ENCODE data around the gene MTMR6.

The MTMR6 gene

DNA sequence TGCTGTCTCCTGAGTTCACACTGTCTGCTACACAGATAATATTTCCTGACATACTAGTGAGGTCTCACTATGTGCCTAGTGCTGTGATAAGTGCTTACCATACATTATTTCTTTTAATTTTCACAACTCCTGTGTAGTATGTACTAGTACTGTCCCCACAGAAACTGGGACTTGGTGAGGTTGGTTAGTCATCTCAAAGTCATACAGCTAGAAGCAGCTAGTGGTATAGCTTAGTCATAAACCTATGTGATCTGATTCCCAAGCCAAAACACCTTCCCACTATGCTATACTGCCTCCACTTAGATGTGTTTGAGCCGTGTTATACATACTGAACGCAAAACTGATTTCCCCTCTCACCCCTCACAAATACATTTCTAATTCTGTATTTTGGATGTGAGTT, 10.5 kb downstream of the MTMR6 start:
- no peak for DNase-seq

GRCh38 chr13:25268561-25268960, 18.7 kb downstream of the MTMR6 start:
- DNase-seq, result no peak

GRCh38 chr13:25267715-25268114, 19.6 kb downstream of the MTMR6 start:
- DNase-seq, result peak; percentile 30

GRCh38 chr13:25266706-25267105, 20.6 kb downstream of the MTMR6 start:
- no peak for DNase-seq

DNA sequence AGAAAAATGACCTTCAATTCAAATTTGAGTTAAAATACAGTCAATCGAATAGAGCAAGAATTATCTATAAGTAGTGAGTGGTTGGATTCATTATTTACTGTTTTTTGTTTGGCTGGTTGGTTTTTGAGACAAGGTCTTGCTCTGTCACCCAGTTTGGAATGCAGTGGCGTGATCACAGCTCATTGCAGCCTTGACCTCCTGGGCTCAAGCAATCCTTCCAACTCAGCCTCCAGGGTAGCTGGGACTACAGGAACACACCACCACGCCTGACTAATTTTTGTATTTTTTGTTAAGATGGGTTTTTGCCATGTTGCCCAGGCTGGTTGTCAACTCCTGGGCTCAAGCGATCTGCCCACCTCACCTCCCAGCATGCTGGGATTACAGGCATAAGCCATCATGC, 25.0 kb downstream of the MTMR6 start:
- DNase-seq, result no peak

DNA sequence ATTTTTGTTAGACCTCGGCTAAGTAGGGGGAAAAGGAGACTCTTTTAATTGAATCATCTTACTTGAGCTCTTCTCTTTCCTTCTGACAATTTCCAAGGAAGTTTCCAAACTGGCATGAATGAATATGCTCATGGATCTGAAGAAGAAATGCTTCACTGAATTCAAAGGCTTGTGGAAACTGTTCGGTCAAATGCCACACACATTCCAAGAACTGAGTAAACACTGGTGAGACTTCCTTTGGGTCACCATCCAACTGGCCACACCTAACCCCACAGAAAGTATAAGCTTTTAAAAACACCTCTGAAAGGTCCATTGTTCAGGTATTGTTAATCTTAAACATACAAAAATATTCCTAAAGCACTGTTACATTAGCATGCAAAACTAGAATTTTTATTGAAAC, 33.6 kb downstream of the MTMR6 start:
- no peak for DNase-seq

- DNase-seq, result no peak
Measured at GRCh38 chr13:25252752-25253151, 34.5 kb downstream of the MTMR6 start.

GRCh38 chr13:25252225-25252624, 35.1 kb downstream of the MTMR6 start:
- no peak for DNase-seq

DNA sequence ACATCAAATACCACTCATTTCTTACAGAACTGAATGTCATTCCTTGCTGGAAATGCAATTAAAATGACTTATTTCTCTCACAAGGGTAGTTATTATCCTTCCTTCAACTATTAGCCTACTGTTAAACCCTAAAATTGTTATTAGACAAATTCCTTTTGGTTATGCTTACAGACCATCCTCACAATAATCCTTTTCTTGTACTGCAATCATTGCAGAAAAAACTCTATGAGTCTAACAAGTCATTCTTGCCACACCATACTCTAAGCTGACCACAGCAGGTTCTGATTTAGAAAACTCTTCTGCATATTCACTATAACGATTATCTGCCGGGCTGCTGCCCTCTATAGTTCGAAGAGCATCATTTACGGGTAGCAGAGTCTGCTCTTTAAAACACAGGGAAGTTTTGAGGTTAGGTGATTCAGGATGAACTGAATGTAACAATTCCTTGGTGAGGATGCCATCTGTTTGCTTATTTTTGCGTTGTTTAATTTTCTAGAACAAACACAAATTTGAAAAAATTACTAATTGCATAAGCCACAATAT, 38.2 kb downstream of the MTMR6 start:
- DNase-seq, result peak; percentile 51

- peak; percentile 31 for DNase-seq
Measured at GRCh38 chr13:25248071-25248470, 39.2 kb downstream of the MTMR6 start.

- peak; percentile 14 for DNase-seq
Measured at GRCh38 chr13:25247360-25247759, 39.9 kb downstream of the MTMR6 start.

DNA sequence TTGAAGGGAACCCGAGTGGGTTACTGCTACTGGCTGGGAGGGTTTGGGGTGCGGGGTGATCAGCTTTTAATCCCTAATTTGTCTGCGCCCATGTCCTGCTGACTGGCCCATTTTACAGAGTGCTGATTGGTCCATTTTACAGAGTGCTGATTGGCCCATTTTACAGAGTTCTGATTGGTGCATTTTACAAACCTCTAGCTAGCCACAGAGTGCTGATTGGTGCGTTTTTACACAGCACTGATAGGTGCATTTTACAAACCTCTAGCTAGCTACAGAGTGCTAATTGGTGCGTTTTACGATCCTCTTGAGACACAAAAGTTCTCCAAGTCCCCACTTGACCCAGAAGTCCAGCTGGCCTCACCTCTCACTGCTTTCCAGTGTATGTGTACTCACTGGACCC, 43.2 kb downstream of the MTMR6 start:
- DNase-seq, result no peak

GRCh38 chr13:25242956-25243355, 44.3 kb downstream of the MTMR6 start:
- DNase-seq, result no peak

- DNase-seq, result no peak
Measured at GRCh38 chr13:25241007-25241406, 46.3 kb downstream of the MTMR6 start.

DNA sequence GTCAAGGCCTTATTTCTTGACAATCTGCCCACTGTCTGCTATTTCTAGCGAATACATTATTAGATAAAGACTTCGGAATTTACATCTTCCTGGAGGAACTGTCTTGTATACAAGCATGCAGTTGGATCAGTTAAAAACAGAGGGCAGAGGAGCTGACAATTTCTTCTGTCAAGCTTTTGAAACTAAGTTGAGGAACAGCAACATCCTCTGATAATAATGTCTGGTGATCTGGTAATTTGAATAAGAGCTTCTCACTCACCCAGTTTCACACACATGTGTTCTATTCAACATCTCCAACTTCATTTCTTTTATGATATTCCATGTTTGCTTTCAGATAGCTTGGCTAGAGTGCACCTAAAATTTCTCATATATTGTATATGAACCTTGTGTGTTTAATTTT, 50.2 kb downstream of the MTMR6 start:
- no peak for DNase-seq

DNA sequence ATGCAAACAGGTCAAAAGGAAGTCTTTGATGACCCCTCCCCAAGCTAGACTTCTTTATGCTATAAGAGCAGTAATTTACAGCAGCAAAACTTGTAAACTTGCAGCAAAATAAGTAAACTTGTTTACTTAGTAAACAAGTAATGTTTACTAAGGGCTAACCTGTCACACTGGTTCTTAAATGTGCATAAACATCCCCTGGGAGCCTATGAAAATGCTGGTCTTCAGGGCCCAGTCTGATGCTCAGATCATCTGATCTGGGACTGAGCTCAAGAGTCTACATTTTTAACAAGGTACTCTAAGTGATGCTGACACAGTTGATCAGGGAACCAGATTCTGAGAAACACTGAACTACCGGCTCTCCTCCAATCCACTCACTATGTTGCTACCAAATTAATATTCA, 53.4 kb downstream of the MTMR6 start:
- DNase-seq, result no peak

GRCh38 chr13:25232937-25233515, 54.3 kb downstream of the MTMR6 start:
- DNase-seq, result peak; percentile 58

DNA sequence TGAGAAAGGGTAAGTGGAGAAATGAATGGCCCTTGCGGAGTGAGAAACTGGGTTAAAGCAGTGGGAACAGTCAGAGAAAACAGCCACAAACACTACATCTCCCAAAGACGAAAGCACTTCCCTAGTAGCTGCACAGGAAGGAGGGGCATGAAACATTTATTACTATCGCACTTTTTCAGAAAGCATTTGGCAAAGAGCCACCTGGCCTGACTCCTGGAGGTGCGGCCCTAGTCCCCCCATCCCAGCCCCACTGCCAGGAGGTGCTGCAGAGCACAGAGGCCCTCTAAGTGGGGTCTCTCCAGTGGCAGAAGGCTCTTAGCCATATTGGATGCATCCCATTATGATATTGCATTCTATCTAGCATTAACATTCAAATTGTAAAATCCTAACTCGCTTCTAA, 55.8 kb downstream of the MTMR6 start:
- peak; percentile 5 for DNase-seq

DNA sequence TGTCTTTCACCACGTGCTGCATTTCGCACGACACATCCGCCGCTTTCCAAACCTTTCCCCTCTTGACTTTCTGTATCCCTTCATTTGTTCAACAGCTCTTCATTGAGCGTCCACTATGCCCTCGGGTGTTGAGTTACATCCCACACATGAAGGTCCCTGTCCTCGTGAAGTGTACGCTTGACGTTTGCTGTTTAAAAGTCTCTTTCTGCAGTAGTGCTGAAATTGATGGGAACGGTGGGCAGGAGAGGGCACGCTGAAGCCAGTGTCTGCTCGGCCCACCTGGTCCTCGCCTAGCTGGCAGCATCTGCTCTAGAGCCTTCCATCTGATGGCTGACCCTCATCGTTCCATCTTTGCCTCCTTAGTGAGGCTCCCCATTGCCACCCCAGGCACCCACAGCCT, 59.6 kb downstream of the MTMR6 start:
- DNase-seq, result no peak

DNA sequence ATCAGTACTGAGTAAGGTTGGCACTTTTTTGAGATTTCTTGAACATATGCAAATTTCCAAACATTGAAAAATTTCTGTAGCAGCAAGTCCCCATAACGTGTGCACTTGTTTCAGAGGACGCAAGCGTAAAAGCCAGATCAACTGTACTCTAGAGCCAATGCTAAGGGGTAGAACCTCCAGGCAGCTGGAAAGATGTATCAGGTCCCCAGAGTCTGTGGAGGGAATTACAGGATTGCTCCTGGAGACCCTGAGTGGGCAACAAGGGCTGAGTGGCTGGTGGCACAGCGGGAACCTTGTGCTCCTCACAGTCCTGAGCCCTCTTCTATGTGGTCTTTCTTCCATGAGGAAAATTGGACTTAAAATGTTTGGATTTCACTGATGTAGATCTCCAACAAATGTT, 61.3 kb downstream of the MTMR6 start:
- no peak for DNase-seq

DNA sequence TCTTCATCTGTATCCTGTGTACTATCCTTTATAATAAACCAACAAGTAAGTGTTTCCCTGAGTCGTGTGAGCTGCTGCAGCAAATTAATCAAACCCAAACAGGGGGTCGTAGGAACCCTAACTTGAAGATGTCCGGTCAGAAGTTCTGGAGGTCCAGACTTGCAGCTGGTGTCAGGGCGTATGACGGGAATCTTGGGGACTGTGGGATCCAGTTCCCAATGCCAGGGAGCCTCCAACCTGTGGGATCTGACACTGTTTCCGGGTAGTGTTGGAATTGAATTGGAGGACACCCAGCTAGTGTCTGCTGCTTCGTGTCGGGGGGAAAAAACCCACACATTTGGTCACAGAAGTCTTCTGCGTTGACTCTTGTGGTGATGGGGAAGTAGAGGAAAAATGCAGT, 63.1 kb downstream of the MTMR6 start:
- no peak for DNase-seq

- DNase-seq, result no peak
Measured at GRCh38 chr13:25222740-25223139, 64.5 kb downstream of the MTMR6 start.

GRCh38 chr13:25218019-25218418, 69.3 kb downstream of the MTMR6 start:
- no peak for DNase-seq

GRCh38 chr13:25217023-25217885, 70.0 kb downstream of the MTMR6 start:
- no peak for DNase-seq

DNA sequence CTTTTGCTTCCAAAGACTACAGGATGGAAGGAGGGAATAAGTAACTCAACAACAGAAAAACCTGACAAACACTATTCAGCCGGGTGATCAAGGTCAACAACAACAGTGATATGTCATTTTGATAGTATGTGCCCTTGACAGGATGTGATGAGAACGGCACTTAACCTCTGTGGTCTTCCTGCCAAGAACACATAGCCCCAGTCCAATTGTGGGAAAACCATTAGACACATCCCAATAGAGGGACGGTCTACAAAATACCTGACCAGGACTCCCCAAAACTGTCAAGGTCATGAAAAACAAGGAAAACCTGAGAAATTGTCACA, 72.1 kb downstream of the MTMR6 start:
- DNase-seq, result no peak

Measured in OCI-M1 (cell line).